Lung microvascular endothelial cell (primary cell): ENCODE data around the gene ANKMY1. TPM values are rescaled to one million over a fixed set of nuclear protein-coding genes. Genes with fewer than 3 reads are reported as not detected.

Source experiments
- DNase-seq, 2 donors: peaks; one replicate each; pipeline versions ENCODE4 v3.0.0 to v3.0.0-alpha.2; 2010; ENCODE audit warnings: low read depth in 2 of 2
- total RNA-seq: library from RNA; depleted of rRNA; stranded (reverse); fragments of >200 nt; gene quantifications from 2 replicates; pipeline ENCODE4 v1.2.1, GENCODE V29; 2014

Gene ANKMY1
- total RNA-seq, 1 donor from 2014 or later, result 6.0 TPM

GRCh38 chr2:240581811-240582210, 24.0 kb upstream of the ANKMY1 start:
- no peak for DNase-seq

GRCh38 chr2:240579771-240580614, 22.2 kb upstream of the ANKMY1 start:
- DNase-seq, result no peak

- no peak for DNase-seq
Measured at GRCh38 chr2:240579071-240579762, 21.4 kb upstream of the ANKMY1 start.

- no peak for DNase-seq
Measured at GRCh38 chr2:240578488-240578887, 20.7 kb upstream of the ANKMY1 start.

- DNase-seq, result no peak
Measured at GRCh38 chr2:240578110-240578450, 20.3 kb upstream of the ANKMY1 start.

- DNase-seq, result no peak
Measured at GRCh38 chr2:240577281-240578109, 19.7 kb upstream of the ANKMY1 start.

GRCh38 chr2:240576436-240577205, 18.8 kb upstream of the ANKMY1 start:
- DNase-seq, result no peak

- DNase-seq, result no peak
Measured at GRCh38 chr2:240576036-240576435, 18.2 kb upstream of the ANKMY1 start.

- no peak for DNase-seq
Measured at GRCh38 chr2:240575101-240575965, 17.5 kb upstream of the ANKMY1 start.

GRCh38 chr2:240574386-240575100, 16.8 kb upstream of the ANKMY1 start:
- DNase-seq, result no peak

GRCh38 chr2:240573516-240574385, 16.0 kb upstream of the ANKMY1 start:
- DNase-seq, result no peak

GRCh38 chr2:240573071-240573515, 15.3 kb upstream of the ANKMY1 start:
- DNase-seq, result no peak

- no peak for DNase-seq
Measured at GRCh38 chr2:240572141-240573031, 14.6 kb upstream of the ANKMY1 start.

GRCh38 chr2:240571314-240571973, 13.7 kb upstream of the ANKMY1 start:
- DNase-seq, result no peak

GRCh38 chr2:240570531-240571313, 12.9 kb upstream of the ANKMY1 start:
- no peak for DNase-seq

- DNase-seq, result no peak
Measured at GRCh38 chr2:240569998-240570530, 12.3 kb upstream of the ANKMY1 start.
